SU-DHL-6 (cell line): ENCODE measurements around the gene TARP.
"Not testable (repeated sequence)": the region's sequence is repeated elsewhere in the genome, so short reads cannot be mapped to it uniquely, and the experiment has no call there.

ENCODE experiments used
- H2AFZ ChIP-seq: fragments of 200-600 bp; sonication (generic); 2 replicates; pipeline ENCODE4 v1.6.1; 2014; ENCODE audit warnings: low read depth, mild to moderate bottlenecking, moderate library complexity, mixed read lengths, antibody characterized with exemption, low read length; ENCODE audit not compliant: severe bottlenecking
- H3F3A ChIP-seq: fragments of 200-600 bp; shearing (Covaris generic); 2 replicates; pipeline ENCODE4 v1.6.0; 2016; ENCODE audit warnings: antibody characterized with exemption, mild to moderate bottlenecking; ENCODE audit not compliant: insufficient read depth
- H3K27ac ChIP-seq: fragments of 200-600 bp; sonication (generic); 2 replicates; pipeline ENCODE4 v1.5.1; 2016; ENCODE audit warnings: low read depth, mild to moderate bottlenecking, low read length, moderate library complexity, mixed read lengths
- H3K27me3 ChIP-seq: fragments of 200-600 bp; sonication (generic), shearing (Covaris generic); 2 replicates; pipeline ENCODE4 v1.6.0; 2014; ENCODE audit warnings: mild to moderate bottlenecking, low read length
- H3K36me3 ChIP-seq: fragments of 200-600 bp; sonication (generic); 2 replicates; pipeline ENCODE4 v1.6.1; 2014; ENCODE audit warnings: mild to moderate bottlenecking, low read length, mixed read lengths
- H3K4me2 ChIP-seq: fragments of 300-600, 200-600 bp; shearing (Covaris generic), sonication (generic); 2 replicates; pipeline ENCODE4 v1.6.0; 2014; ENCODE audit warnings: low read length, low read depth, mild to moderate bottlenecking; ENCODE audit not compliant: poor library complexity, severe bottlenecking
- H3K4me3 ChIP-seq: fragments of 200-600 bp; sonication (generic); 2 replicates; pipeline ENCODE4 v1.5.1; 2014; ENCODE audit warnings: antibody characterized with exemption, low read length, mild to moderate bottlenecking, mixed read lengths; ENCODE audit not compliant: insufficient read depth, poor library complexity, severe bottlenecking
- H3K79me2 ChIP-seq: fragments of 200-600 bp; sonication (generic); 2 replicates; pipeline ENCODE4 v1.6.1; 2014; ENCODE audit warnings: mild to moderate bottlenecking, low read length, moderate library complexity; ENCODE audit not compliant: insufficient read depth
- H3K9ac ChIP-seq: fragments of 200-600 bp; sonication (generic); 2 replicates; pipeline ENCODE4 v1.7.0; 2014; ENCODE audit warnings: mild to moderate bottlenecking, low read length
- H3K9me2 ChIP-seq: fragments of 200-600 bp; sonication (generic); replicated peaks from 2 replicates; pipeline ENCODE4 v1.6.1; 2014; ENCODE audit warnings: low read length; ENCODE audit not compliant: insufficient read depth
- H3K9me3 ChIP-seq: fragments of 200-600 bp; sonication (generic); 2 replicates; pipeline ENCODE4 v1.6.1; 2014; ENCODE audit warnings: low read length, mixed read lengths; ENCODE audit not compliant: insufficient read depth
- H4K20me1 ChIP-seq: fragments of 200-600 bp; sonication (generic); 2 replicates; pipeline ENCODE4 v1.6.1; 2014; ENCODE audit warnings: low read depth, mild to moderate bottlenecking, antibody characterized with exemption, low read length, moderate library complexity, mixed read lengths
- EZH2phosphoT487 ChIP-seq: fragments of 200-600 bp; sonication (generic), shearing (Covaris generic); conservative IDR thresholded peaks from 2 replicates; pipeline ENCODE4 v1.6.1; 2018; ENCODE audit warnings: mild to moderate bottlenecking, antibody characterized with exemption, low read length, moderate library complexity, mixed read lengths
- TF ChIP-seq, protein P1 (sequence below): fragments of 200-600 bp; sonication (generic); IDR thresholded peaks from one replicate; pipeline ENCODE4 v1.5.1; 2017; ENCODE audit warnings: antibody characterized with exemption, mild to moderate bottlenecking, low read length, moderate library complexity; ENCODE audit not compliant: insufficient read depth, poor library complexity, severe bottlenecking

TARP gene

GRCh38 chr7:38257350-38257677, 16.1 kb downstream of the TARP start:
- TF ChIP-seq, protein P1, sequence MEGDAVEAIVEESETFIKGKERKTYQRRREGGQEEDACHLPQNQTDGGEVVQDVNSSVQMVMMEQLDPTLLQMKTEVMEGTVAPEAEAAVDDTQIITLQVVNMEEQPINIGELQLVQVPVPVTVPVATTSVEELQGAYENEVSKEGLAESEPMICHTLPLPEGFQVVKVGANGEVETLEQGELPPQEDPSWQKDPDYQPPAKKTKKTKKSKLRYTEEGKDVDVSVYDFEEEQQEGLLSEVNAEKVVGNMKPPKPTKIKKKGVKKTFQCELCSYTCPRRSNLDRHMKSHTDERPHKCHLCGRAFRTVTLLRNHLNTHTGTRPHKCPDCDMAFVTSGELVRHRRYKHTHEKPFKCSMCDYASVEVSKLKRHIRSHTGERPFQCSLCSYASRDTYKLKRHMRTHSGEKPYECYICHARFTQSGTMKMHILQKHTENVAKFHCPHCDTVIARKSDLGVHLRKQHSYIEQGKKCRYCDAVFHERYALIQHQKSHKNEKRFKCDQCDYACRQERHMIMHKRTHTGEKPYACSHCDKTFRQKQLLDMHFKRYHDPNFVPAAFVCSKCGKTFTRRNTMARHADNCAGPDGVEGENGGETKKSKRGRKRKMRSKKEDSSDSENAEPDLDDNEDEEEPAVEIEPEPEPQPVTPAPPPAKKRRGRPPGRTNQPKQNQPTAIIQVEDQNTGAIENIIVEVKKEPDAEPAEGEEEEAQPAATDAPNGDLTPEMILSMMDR: no peak
- TF ChIP-seq EZH2phosphoT487: no peak
- Histone ChIP-seq H3K4me3 (no peak overlapping the region), H3K4me2 (no peak overlapping the region), H3K27ac (no peak overlapping the region), H3K9me2 (no peaks in the 10 kb centered on the region), H3K9ac (no peak overlapping the region), H3K27me3 (no peaks in the 10 kb centered on the region), H3K9me3 (no peaks in the 10 kb centered on the region), H3K36me3 (no peaks in the 10 kb centered on the region), H2AFZ (no peak overlapping the region), H3K79me2 (no peaks in the 10 kb centered on the region), H4K20me1 (no peaks in the 10 kb centered on the region), H3F3A (no peaks in the 10 kb centered on the region)

GRCh38 chr7:38249849-38250248, 23.6 kb downstream of the TARP start:
- not testable (repeated sequence) for H3K36me3 ChIP-seq, H3K79me2 ChIP-seq, H3K27me3 ChIP-seq, H3K4me3 ChIP-seq, H3K9ac ChIP-seq, H3F3A ChIP-seq, H3K4me2 ChIP-seq, H4K20me1 ChIP-seq, H3K9me3 ChIP-seq, H3K9me2 ChIP-seq, H3K27ac ChIP-seq, H2AFZ ChIP-seq

DNA sequence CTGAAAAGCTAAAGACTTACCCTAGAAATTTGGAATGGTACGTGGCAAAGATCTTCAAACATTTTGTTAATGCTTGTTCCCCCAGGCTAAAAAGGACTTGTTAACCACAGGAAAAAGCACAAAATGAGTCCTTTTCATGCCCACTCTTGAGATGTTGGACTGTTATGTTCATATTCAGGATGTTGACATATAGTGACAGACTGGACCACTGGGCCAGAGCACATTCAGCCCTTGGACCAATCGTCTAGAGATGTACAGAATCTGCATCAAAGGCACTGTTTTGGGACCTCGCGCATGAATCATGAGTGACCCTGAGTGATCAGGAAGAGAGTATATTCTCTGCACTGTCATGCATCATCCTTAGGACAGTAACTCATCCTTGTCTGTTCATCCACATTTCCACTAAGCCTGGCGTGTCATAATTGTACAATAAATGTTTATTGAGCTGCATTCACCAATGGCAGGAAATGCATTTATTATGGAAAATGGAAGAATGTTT, 25.3 kb downstream of the TARP start:
- no peaks in the 10 kb centered on the region for H3K9me2 ChIP-seq
- H3K4me2 ChIP-seq: no peak overlapping the region
- no peak overlapping the region for H2AFZ ChIP-seq
- no peaks in the 10 kb centered on the region for H3K9me3 ChIP-seq
- no peak overlapping the region for H3K27ac ChIP-seq
- TF ChIP-seq, protein P1: no peak
- no peak for TF ChIP-seq EZH2phosphoT487
- no peak overlapping the region for H3K9ac ChIP-seq
- H3F3A ChIP-seq: no peaks in the 10 kb centered on the region
- H3K36me3 ChIP-seq: no peaks in the 10 kb centered on the region
- no peaks in the 10 kb centered on the region for H4K20me1 ChIP-seq
- no peak overlapping the region for H3K4me3 ChIP-seq
- H3K27me3 ChIP-seq: no peaks in the 10 kb centered on the region
- no peaks in the 10 kb centered on the region for H3K79me2 ChIP-seq

GRCh38 chr7:38245409-38245977, 27.9 kb downstream of the TARP start:
- Histone ChIP-seq H3K9ac (no peak overlapping the region), H4K20me1 (no peaks in the 10 kb centered on the region), H3K9me2 (no peaks in the 10 kb centered on the region), H3F3A (no peaks in the 10 kb centered on the region), H3K4me3 (no peak overlapping the region), H3K27ac (no peak overlapping the region), H3K36me3 (no peaks in the 10 kb centered on the region), H2AFZ (no peak overlapping the region), H3K4me2 (no peak overlapping the region), H3K9me3 (no peaks in the 10 kb centered on the region), H3K27me3 (no peaks in the 10 kb centered on the region), H3K79me2 (no peaks in the 10 kb centered on the region)
- TF ChIP-seq, protein P1: no peak
- no peak for TF ChIP-seq EZH2phosphoT487
